Diencephalon (tissue), 1 donor: ENCODE measurements around the gene ALKBH7. TPM values are rescaled to one million over a fixed set of nuclear protein-coding genes. Genes with fewer than 3 reads are reported as not detected.

Experiments used
- small RNA-seq: library from RNA; depleted of rRNA; stranded (forward); fragments of <200 nt; gene quantifications from one replicate; pipeline ENCODE3, GENCODE V24; 2014
- total RNA-seq: library from RNA; depleted of rRNA; stranded (reverse); fragments of >200 nt; gene quantifications from one replicate; pipeline ENCODE4 v1.2.3, GENCODE V29; 2014

The ALKBH7 gene
- 59.5 TPM for total RNA-seq

DNA sequence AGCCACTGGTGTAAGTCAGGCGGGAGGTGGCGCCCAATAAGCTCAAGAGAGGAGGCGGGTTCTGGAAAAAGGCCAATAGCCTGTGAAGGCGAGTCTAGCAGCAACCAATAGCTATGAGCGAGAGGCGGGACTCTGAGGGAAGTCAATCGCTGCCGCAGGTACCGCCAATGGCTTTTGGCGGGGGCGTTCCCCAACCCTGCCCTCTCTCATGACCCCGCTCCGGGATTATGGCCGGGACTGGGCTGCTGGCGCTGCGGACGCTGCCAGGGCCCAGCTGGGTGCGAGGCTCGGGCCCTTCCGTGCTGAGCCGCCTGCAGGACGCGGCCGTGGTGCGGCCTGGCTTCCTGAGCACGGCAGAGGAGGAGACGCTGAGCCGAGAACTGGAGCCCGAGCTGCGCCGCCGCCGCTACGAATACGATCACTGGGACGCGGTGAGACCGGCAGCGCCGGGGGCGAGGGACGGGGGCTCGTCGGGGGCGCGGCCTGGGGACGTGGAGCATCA, at the start of gene ALKBH7:
Gene ALKBH7 (plus strand): TSS at position 201 of the 502 bp plus-strand sequence. CDS start 27 bp downstream, at position 228.

GRCh38 chr19:6333439-6333838, 39.2 kb upstream of the ALKBH7 start, which contains the start of gene ACER1:
TSS of gene ACER1 (minus strand) at chr19:6333612. CDS start at chr19:6333551, 61 bp downstream.

GRCh38 chr19:6375411-6376010, 2.9 kb downstream of the ALKBH7 start, which contains the start of gene PSPN:
TSS of gene PSPN (minus strand) at chr19:6375933. CDS start at chr19:6375849, 84 bp downstream.

GRCh38 chr19:6393074-6393982, 20.7 kb downstream of the ALKBH7 start, which contains the start of gene GTF2F1:
TSS of gene GTF2F1 (minus strand) at chr19:6393164. CDS start at chr19:6392995, 169 bp downstream.

DNA sequence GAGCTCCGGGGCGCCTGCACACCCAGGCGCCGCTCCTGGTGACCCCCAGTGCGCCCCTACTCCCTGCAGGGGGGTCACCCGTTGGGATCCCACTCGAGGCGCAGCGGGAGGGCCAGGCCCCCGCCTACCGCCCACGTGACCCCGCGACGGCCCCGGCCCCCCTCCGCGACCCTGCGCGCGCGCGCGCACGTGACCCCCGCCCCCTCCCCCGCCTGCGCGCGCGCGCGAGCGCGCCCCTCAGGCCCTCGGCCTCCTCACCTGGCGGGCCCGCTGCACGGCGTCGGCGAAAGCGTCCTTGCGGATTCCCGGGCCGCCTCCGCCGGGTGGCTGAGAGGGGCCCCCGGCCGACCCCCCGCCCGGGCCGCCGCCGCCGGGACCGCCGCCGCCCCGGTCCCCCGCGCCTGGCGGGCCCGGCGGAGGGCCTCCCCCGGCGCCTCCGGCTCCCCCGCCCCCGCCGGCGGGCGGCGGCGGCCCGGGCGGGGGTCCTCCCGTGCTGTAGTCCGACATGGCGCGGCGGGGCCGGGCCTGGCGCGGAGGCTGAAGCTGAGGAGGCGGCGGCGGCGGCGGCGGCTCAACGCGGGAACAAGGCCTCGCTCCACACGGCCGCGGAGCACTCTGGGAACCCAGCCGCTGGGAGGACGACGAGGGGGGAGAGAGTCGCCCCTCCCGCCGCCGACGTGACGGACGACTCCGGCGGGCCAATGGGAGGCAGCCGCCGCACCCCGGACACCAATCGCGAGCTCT, 51.8 kb downstream of the ALKBH7 start, which contains the start of gene KHSRP:
Gene KHSRP (minus strand): TSS at position 617 of the 744 bp plus-strand sequence. CDS start 110 bp downstream, at position 507.

Small RNAs within 50 kb of the gene (small RNA-seq; reads per million reads assigned to genes)
- gene MIR6790, result not detected
- not detected for gene MIR6885

Other genes with a start within 250 kb of the ALKBH7 start
- not detected for gene ACSBG2, start 237.1 kb upstream of the ALKBH7 start, total RNA-seq
- 27.0 TPM for gene MLLT1, start 92.8 kb upstream of the ALKBH7 start, total RNA-seq
- gene ACER1, start 39.2 kb upstream of the ALKBH7 start, total RNA-seq, result not detected
- gene CLPP, start 11.3 kb upstream of the ALKBH7 start, total RNA-seq, result 33.9 TPM
- gene PSPN, start 3.1 kb downstream of the ALKBH7 start, total RNA-seq, result 3.2 TPM
- gene GTF2F1, start 20.4 kb downstream of the ALKBH7 start, total RNA-seq, result 43.6 TPM
- 113 TPM for gene KHSRP, start 52.0 kb downstream of the ALKBH7 start, total RNA-seq
- gene SLC25A41, start 61.0 kb downstream of the ALKBH7 start, total RNA-seq, result 0.69 TPM
- 37.6 TPM for gene SLC25A23, start 87.0 kb downstream of the ALKBH7 start, total RNA-seq
- gene CRB3, start 91.5 kb downstream of the ALKBH7 start, total RNA-seq, result 1.6 TPM
- 0.69 TPM for gene DENND1C, start 109.0 kb downstream of the ALKBH7 start, total RNA-seq
- 169 TPM for gene TUBB4A, start 129.5 kb downstream of the ALKBH7 start, total RNA-seq
- 4.2 TPM for gene TNFSF9, start 158.2 kb downstream of the ALKBH7 start, total RNA-seq
- not detected for gene CD70, start 218.4 kb downstream of the ALKBH7 start, total RNA-seq